H4 (cell line): Measurements from ENCODE around the gene RUNX2. TPM values are rescaled to one million over a fixed set of nuclear protein-coding genes. Genes with fewer than 3 reads are reported as not detected.
A peak's percentile ranks its signal among the peaks of the same experiment; 100 is the strongest.

Source experiments
- DNase-seq: peaks from one replicate; pipeline ENCODE4 v3.0.0-alpha.2; 2015; ENCODE audit warnings: low spot score
- total RNA-seq: library from RNA; depleted of rRNA; stranded (reverse); fragments of >200 nt; shearing (Covaris generic); gene quantifications from 2 replicates; pipeline ENCODE4 v1.2.3, GENCODE V29; 2014

RUNX2 gene
- total RNA-seq, 1 experiment from 2014 or later, result 37.7 TPM

DNA sequence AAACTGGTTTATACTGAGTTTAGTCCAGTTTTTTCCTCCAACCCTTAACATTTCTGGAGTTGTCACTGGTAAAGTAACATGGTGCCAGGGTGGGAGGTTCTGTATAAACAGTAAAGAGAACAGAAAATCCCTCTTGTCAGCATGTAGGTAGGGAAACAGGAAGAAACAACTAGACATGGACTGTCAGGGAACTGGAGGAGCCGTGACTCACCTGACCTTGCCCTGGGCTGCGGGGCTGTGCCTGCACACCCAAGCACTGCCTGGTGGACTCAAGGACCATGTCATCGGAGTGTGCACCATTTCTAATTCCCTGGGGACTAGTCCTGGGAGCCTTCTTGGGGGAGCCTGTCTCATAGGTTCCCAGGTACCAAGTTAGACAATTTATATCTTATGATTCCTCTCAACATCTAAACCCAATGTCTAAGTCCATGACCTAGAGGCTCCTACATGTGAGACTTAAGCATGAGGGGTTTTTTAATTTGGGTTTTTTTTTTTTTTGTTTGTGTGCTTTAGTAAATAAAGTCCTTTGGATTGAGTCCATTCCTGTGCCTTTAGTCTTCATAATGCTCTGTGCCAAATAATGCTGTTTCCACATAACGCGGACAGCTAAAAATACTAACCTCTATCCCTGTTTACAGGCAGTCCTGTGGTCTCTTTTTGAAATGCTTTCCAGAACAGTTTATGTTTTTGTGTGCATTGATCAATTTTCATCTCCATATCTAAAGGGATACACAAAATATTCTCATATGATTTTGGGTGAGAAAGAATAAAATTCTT lies 186.5 kb downstream of the RUNX2 start:
- no peak for DNase-seq

DNA sequence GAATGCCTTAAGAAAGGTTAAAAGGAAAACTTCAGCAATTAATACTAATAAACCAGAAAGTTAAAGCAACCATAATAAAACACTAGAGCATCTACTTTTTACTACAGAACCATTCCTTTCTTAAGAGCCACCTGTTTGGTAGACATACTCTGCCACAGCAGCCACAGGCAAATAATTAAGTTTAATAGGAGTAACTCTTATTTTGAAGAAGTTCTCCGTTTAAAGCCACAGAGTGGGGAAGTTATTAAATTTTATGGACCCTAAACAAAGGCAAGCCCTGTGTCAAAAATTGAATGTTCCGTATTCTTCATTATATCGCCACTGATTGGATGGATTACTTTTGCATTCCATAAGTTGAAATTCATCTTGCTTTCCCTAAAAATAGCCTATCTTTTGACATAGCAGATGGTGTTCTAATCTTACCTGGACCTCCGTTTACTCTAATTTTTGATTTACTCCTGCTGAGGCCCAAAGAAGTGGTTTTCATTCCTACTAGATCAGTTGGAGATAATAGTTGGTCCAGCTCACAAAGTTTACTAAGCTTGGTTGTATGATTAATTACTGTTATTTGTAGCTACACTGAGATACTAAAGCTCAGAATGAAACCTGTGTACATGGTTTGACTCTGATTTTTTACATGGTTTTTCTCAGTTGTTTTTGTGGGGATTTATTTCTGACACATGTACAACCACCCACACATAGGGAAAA lies 190.0 kb downstream of the RUNX2 start:
- DNase-seq, result no peak

DNA sequence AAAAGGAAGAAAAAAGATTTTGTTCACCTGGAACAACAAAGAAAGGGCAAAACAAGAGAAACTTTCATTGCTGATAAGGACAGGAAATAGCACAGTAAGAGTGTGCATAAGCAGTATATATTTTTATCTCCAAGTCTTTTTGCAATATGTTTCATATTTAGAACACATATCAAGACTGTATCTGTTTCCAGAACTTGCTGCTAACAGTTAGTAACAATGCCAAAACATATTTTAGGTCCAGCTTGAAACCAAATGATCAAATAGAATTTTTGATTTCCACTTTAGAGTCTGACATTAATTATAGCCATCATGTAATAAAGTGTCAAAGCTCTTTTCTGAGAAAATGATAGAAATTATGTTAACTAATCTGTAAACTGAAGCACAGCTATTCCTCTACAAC lies 193.1 kb downstream of the RUNX2 start:
- DNase-seq, result no peak

DNA sequence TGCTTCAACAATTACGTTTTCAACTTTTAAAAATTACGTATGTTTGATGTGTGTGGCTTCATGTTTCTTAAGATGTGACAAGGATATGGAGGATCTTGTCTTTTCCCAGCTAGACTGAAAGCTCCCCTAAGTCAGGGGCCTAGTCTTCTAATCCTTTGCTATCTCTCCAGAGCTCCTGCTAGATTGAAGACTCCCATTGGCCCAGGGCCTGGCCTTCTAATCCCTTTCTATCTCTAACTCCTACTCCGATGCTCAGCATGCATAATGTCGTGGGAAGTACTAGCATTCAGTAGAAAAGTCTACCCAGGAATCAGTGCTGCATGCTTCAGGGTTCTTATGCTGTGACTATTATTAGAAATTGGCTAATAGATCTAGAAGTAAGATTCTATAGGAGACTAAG lies 194.4 kb downstream of the RUNX2 start:
- DNase-seq, result no peak

DNA sequence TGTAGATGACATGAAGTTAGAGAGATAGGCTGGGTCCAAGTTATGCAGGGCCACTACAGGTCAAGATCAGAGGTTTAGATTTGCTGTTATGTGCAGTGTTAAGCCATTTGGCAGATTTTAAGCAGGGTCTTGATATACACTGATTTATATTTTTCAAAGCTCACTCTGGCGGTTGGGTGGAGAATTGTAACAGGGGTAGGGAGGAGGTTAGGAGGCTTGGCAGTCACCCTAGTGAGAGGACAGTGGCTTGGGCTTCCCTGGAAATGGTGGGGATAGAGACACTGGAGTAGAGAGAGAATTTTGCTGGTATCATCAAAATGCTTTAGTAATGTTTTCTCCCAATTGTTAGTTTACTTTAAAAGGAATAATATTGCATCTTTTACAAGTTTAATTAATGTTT lies 199.1 kb downstream of the RUNX2 start:
- DNase-seq, result no peak

DNA sequence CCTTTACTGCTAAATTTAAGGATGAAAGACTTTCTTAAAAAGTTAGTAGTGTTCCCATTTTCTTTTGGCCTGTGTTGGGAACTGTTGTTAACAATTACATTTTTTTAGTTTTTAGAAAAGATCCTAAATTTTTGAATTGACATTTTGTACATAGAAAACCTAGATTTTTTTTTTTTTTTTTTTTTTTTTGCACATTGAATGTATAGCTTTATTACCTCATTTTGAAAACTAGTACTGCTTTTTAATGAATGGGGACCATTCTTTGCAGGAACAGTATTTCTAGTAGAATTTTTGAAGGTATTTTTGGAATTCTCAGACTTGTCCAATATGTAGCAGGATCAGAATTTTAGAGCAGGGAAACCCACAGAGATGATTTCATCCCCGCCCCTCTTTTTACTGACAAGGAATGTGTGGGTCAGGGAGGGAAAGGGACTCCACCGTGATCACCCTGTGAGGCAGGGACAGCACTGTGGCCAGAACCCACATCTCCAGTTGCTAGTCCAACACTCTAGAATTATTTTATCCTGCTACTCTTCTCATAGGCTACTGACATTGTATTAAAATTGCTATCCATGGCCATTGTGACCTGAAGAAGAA lies 204.0 kb downstream of the RUNX2 start:
- no peak for DNase-seq

DNA sequence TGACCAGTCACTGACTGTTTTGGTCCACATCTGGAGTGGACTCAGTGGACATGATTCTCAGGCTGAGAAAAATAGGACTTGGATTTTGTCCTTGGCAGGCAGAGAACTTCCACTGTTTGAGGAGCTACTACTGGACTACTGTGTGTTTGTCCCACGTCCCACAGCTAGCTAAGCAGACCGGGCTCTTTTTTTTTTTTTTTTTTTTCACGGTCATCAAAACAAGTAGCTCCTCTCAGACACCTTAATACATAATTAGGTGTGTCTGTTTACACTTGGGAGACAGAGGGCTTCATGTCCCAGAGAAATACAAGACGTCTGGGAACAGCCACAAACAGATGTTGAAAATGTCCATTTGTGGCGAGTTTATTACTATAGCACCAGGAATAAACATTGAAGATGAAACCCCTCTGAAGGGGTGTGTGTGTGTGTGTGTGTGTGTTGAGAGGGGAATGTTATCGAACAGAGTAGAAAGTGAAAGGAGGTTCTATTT lies 204.6 kb downstream of the RUNX2 start:
- peak; percentile 58 for DNase-seq

DNA sequence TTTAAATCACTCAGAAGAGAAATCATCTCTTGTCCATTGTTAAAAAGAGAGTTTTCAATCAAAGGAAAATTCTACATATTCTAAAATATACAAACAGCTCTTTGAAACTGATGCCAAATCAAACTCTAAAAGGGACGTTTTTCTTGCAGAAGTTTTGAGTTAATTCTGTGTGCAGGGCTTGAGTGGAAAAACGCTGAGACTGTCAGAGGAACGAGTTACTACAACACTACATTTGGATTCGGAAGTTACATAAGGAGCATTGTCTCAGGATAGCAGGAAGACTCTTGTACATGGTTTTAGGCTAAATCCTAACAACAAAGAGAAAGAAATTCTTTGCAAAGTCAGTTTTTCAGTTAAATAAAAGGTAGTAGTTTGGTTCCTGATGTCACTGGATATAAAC lies 205.3 kb downstream of the RUNX2 start:
- DNase-seq, result no peak

DNA sequence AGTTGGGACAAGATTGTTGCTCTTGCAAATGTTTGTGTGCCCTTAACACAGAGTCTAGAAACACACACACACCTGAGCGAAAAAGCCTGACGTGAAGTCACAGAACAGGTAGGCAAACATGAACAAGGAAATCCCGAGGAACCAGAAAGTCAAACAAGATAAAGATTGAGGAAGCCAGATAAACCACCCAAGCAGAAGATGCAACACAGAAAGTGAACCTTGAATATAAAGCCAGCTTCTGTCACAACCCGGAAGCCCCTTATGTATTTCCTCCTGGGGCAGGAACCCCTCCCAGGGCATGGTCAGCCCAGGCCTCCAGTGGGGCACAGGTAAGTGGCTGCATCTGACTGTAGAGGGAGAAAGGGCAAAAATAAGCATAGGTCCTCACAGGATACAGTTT lies 207.8 kb downstream of the RUNX2 start:
- DNase-seq, result no peak

DNA sequence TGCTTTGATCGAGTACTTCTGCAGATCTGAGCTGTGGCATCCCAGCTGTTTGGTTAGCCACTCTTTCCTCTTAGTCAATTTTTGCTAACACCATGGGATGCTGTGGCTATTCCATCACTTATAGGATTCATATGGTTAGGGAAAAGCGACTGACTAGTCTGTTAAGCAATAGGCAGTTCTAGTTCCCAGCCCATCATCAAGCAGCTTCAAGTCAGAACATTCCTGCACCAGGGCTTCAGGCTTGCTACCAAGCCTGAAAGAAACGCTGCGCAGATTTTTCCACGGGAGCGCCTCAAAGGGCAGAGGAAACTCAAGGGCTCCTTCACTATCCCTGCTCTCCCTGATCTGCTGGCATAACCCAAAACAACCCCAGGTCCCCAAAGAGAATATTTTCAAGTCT lies 209.4 kb downstream of the RUNX2 start:
- DNase-seq, result no peak

DNA sequence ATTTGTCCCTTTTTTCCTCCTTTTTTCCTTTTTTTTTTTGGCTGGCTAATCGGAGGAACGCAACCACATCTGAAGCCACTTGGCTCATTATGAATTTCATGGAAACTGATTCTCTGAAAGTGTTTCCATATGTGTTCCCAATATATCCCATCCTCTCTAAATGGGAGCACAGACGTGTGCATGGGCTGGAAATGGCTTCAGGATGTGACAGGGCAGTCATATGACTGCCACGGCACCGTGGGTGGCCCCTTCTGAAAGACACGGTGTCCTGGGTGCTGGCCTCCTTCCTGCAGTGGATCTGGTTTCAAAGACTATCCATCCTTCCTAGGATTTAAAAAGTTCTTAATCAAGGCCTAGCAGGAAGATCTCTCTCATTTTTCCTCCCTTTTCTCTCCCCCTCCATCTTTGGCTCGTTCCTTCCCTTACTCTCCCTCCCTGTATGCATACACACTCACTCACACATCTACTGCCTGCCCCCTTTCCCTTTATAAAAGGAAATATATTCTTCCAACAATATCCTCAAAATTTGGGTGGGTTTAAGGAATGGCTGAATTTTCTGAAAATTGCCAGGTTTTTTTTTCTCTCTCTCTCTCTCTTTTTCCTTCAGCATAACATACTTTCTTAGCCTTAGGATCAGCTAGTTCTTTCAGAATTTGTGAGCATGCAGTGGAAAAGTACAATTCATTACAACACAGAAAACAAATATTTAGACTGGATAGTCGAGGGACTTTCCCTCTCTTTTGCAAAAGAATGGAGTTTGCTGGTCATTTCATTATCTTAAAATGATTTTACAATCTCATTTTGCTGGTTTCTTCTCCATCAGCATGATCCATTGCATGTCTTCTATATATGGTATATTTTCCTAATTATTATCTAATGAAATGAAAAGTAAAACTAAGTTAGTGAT lies 210.8 kb downstream of the RUNX2 start:
- peak; percentile 49 for DNase-seq

DNA sequence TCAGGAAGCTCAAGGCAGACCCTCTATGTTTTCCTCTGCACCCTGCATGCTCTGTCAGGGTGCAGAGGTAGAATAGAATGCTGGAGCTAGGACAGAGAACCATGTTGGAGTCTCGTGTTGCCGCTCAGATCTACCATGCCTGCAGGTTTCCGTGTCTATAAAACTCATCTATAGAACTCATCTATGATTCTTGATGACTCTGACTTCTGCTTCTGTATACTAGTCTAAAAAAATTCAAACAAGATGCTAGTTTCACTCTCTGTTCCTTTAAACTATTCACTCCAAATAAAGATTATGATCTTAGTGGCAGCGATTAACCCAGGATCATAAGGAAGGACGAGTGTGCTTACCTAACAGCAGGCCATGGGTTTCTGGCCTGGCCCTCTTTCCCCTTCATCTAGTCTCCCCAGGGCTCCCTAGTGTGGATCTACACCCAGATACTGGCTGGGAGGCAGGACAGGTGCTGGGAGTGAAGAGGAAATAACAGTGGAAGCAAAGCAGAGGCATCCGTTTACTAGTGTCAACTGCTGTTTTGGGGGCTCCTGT lies 212.3 kb downstream of the RUNX2 start:
- no peak for DNase-seq

DNA sequence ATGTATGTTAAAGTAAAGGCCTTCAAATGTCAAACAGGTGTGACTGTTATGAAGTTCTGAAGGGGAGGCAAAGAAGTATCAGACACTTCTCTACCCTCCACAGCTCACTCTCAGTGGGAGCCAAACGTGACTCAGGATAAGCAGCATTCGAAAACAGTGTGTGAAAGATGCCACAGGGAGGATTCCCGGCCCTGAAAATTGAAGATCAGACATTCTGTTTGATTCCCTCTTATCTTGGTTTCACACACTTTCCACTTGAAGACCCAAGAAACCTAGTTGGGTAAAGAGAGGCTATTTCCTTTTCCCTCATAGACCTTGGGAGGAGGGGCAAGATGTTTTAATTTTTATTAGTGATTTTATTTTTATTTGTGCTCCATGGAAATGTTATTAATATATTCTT lies 213.8 kb downstream of the RUNX2 start:
- DNase-seq, result no peak

DNA sequence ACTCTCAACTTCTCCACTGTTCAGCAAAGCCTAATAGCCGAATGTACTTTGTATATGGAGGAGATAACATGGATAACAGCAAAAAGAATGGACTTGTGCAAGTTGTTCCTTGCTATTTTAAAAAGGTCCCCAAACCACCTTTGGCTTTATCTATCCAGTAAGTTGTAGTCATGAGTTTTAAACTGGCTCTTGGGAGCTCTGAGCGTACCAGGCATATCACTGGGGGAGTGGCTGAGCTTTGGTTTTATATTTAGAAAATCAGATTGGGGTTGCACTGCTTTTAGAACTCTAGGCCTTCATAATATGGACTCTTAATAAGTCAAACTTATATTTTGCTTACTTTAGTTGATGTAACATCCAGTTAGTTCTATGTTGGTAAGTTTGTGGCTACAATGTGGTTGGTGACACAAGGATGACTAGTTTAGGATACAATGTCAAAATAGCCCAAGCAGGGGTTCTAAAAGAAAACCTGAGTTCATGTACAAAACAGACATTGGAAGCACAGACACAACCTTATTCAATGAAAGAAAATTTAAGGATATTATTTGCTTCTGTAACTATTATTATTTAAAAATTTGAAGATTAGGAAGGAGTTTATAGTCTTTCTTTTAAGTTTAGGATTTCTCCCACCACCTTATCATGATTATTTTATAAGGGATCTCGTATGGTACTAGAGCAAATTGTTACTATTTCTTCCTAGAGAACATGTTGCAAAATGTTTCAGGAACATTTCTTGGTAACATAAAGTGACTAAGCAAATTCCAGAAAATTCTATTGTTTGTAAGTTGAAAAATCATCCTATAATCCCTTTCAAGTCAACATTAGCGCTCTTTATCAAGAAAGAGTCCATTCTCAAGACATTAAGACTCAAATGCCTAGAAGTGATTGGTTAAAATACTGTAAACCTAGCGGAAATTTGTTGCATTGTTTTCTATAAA lies 215.4 kb downstream of the RUNX2 start:
- DNase-seq, result peak; percentile 25

DNA sequence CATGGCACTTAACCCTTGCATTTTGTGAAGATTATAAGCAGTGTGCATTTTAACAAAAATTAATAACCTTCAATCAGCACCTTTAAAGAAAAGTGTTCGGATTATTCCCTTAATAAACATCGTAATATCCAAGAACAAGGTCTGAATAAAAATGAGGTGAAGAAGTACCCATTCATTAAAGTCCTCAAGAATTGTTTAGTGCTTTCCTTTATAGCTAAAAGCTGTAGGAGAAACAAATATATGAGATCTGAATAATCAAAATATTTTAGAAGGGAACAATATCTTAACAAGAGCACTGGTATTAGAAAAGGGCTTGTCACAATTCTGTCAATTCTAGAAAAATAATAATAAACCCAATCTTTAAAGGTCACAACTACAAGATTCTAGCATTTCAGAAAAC lies 217.3 kb downstream of the RUNX2 start:
- DNase-seq, result no peak

DNA sequence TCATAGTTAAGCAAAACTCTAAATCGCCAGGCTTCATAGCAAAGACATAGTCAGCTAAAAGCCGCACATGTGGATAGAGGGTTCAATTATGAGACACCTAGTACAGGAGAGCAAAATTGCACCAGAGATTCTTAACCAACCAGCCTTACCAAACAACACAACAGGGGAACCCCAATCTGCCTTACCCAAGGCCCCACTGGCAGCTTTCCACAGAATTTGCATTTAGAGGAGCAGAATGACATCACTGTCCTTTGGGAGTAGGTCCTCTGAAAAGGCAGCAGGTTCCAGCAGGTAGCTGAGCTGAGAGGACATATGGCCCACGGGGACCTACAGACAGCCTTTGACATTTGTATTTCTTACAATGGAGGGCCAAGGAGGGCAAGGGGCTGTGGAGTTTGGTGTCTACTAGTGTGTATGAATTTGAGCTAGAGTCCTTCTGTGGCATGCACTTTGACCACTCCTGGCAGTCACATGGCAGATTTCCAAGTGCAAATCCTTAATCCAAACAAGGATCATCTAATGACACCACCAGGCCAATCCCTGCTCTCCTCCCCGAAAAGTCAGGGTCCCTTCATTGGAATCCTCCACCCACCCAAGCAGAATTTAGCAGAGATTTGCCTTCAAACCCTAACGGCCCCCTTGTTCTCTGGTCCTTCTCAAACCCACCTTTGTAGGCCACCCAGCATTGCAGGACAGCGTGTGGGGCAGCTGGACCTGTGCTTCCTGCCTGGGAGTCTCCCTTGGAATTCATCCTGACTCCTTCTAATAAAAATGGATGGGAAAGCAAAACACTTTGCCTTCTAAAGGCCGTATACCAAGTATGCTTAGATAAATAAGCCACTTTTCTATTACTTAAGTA lies 220.8 kb downstream of the RUNX2 start:
- peak; percentile 23 for DNase-seq

DNA sequence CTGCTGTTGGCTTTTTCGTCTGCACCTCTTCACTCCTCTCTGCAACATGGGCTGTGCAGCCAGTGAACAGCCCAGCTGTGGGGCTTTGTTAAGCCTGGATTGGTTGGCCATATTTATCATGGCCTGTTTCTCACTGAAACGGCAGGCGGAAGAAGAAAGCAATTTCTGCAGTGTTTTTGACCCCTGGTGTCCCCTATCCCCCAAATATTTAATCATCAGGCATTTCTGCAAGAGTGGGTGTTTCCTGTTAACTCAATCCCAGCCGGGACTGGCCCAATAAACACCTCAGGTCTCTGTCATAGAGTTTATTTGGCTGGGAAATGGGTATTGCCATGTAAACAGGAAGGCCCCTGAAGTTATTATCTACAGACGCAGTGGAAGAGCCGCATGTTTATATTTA lies 224.4 kb downstream of the RUNX2 start:
- no peak for DNase-seq

DNA sequence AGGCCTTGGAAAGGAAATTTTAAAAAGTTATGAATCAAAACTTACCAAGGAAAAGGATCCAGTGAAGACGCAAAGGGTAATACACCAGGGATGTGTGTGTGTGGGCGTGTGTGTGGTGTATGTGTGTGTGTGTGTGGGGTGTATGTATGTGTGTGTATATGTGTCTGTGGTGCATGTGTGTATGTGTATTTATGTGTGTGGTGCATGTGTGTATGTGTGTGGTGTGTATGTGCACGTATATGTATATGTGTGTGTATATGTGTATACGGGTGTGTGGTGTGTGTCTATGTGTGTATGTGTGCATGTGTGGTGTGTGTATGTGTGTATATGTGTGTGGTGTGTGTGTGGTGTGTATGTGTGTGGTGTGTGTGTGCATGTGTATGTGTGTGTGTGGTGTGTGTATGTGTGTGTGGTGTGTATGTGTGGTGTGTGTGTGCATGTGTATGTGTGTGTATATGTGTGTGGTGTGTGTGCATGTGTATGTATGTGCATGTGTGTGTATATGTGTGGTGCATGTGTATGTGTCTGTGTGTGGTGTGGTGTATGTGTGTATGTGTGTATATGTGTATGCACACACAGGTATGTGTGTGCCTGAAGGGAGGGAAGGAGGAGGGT lies 225.7 kb downstream of the RUNX2 start:
- no peak for DNase-seq

DNA sequence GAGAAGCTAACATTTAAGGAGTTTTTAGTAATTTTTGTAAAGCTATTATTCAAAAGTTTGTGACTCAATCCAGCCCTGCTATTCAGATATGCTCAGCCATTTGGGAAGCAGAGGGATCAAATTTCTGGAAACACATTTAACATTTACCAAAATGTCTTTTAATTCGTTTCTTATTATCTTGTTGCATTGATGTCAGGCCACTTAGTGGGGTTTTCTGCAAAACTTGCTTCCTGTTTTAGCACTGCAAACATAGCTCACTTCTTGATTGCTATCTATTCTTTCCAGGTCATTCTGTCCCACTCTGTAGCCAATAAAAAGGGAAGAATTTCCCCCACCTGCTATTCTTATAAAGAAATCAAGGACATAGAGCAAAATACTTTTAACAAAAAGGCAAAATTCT lies 226.5 kb downstream of the RUNX2 start:
- no peak for DNase-seq
